Common myeloid progenitor, CD34-positive (primary cell): ENCODE data around the gene WASF2.
"Not testable (repeated sequence)": the region's sequence is repeated elsewhere in the genome, so short reads cannot be mapped to it uniquely, and the experiment has no call there.

ENCODE experiments used
- CTCF ChIA-PET: fragments of 350-600 bp; sonication (Branson Sonifier 250); formaldehyde crosslinking; loops from one replicate; lab custom pipeline; 2021; ENCODE audit warnings: antibody characterized with exemption; lab: Charles Lee
- POLR2A ChIA-PET: fragments of 350-600 bp; sonication (Branson Sonifier 250); formaldehyde crosslinking; loops from one replicate; lab custom pipeline; 2021; ENCODE audit warnings: antibody characterized with exemption; lab: Charles Lee
- DNase-seq, 3 donors: peaks; one replicate each; pipeline versions ENCODE4 v3.0.0 to v3.0.0-alpha.2; 2013
- H3K27ac ChIP-seq, 2 experiments: 1 replicate in 1 of 2; 2 replicates in 1 of 2; pipeline ENCODE4 v1.7.0; 2013; ENCODE audit warnings: inconsistent platforms in 2 of 2, low read length in 2 of 2, mild to moderate bottlenecking in 2 of 2, low read depth in 1 of 2, moderate library complexity in 1 of 2; ENCODE audit not compliant: severe bottlenecking in 2 of 2, insufficient read depth in 1 of 2, poor library complexity in 1 of 2
- H3K27me3 ChIP-seq, 5 experiments: replicated peaks in 2 of 5; 1 replicate in 3 of 5; 2 replicates in 2 of 5; pipeline versions ENCODE4 v1.6.1 to v1.7.0; 2013; ENCODE audit warnings: low read length in 4 of 5, mild to moderate bottlenecking in 2 of 5, moderate library complexity in 2 of 5, inconsistent platforms in 1 of 5; ENCODE audit not compliant: insufficient read depth in 5 of 5, control insufficient read depth in 4 of 5
- H3K36me3 ChIP-seq, 4 experiments: 1 replicate in 2 of 4; 2 replicates in 2 of 4; pipeline versions ENCODE4 v1.6.1 to v1.7.0; 2013; ENCODE audit warnings: low read length in 3 of 4, control low read depth in 1 of 4, mild to moderate bottlenecking in 1 of 4; ENCODE audit not compliant: control insufficient read depth in 4 of 4, insufficient read depth in 4 of 4
- H3K4me1 ChIP-seq, 4 experiments: 1 replicate in 3 of 4; 2 replicates in 1 of 4; pipeline versions ENCODE4 v1.6.1 to v1.7.1; 2013; ENCODE audit warnings: low read length in 3 of 4, mild to moderate bottlenecking in 3 of 4, control low read depth in 1 of 4, inconsistent platforms in 1 of 4, moderate library complexity in 1 of 4; ENCODE audit not compliant: control insufficient read depth in 4 of 4, insufficient read depth in 4 of 4; ENCODE audit errors: control extremely low read depth in 1 of 4
- H3K4me3 ChIP-seq, 7 experiments: 1 replicate in 4 of 7; 2 replicates in 3 of 7; pipeline versions ENCODE4 v1.5.1 to v1.7.0; 2013; ENCODE audit warnings: mild to moderate bottlenecking in 7 of 7, low read length in 6 of 7, moderate library complexity in 6 of 7, inconsistent platforms in 2 of 7, low read depth in 2 of 7, control low read depth in 1 of 7; ENCODE audit not compliant: insufficient read depth in 4 of 7, control insufficient read depth in 1 of 7; ENCODE audit errors: extremely low read depth in 1 of 7
- H3K9me3 ChIP-seq, 5 experiments: 1 replicate in 4 of 5; 2 replicates in 1 of 5; pipeline versions ENCODE4 v1.6.1 to v1.7.1; 2013; ENCODE audit warnings: low read length in 4 of 5, mild to moderate bottlenecking in 2 of 5, inconsistent platforms in 1 of 5, low read depth in 1 of 5, moderate library complexity in 1 of 5; ENCODE audit not compliant: control insufficient read depth in 4 of 5, insufficient read depth in 2 of 5; ENCODE audit errors: control extremely low read depth in 1 of 5
- WGBS: methylation state at CpG from one replicate; pipeline ENCODE4 v1.1.5; 2013; ENCODE audit not compliant: insufficient coverage; 5-methylcytosine and 5-hydroxymethylcytosine counted together

The WASF2 gene

DNA sequence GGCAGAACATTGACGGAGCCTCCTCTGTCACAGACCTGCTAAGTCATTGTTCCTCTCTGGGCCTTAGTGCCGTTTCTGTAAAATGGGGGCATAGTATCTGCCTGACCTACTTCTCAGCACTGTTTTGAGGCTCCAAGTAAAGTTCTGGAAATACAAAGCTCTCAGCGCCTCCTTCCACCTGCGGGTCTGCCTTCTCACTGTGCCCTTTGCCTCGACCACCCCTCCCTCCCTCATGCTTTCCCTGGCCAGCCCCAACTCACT lies 15.4 kb upstream of the WASF2 start:
- ChIA-PET CTCF (interaction anchor here (1.1 to 1.5 kb wide), 5 partner anchors 9 to 100 kb away, joined by 3 to 7 read pairs (median 4); no protein-coding TSS in a partner anchor), POLR2A (interaction anchor here (1.2 kb wide), 1 partner anchor 15 kb away, joined by 3 read pairs; the partner anchor contains the start of gene WASF2)
- Histone ChIP-seq H3K4me3 (no peak overlapping the region), H3K27ac (no peak overlapping the region), H3K27me3 (no peaks in the 10 kb centered on the region), H3K36me3 (no peaks in the 10 kb centered on the region), H3K9me3 (no peaks in the 10 kb centered on the region), H3K4me1 (peaks cover 0 to 13% (median 0%) of the 10 kb centered on the region in 4 experiments)
- WGBS, result 89% methylated on average over 4 of the region's 5 CpGs
- no peak for DNase-seq

GRCh38 chr1:27504588-27505419 lies 14.8 kb upstream of the WASF2 start:
- Histone ChIP-seq H3K4me3 (no peak overlapping the region), H3K27ac (no peak overlapping the region), H3K36me3 (no peaks in the 10 kb centered on the region), H3K4me1 (peaks cover 0 to 13% (median 0%) of the 10 kb centered on the region in 4 experiments), H3K27me3 (no peaks in the 10 kb centered on the region), H3K9me3 (no peaks in the 10 kb centered on the region)
- POLR2A ChIA-PET, result interaction anchor here (1.2 kb wide), 1 partner anchor 15 kb away, joined by 3 read pairs; the partner anchor contains the start of gene WASF2
- CTCF ChIA-PET, result interaction anchor here (1.1 to 1.5 kb wide), 5 partner anchors 9 to 101 kb away, joined by 3 to 7 read pairs (median 4); no protein-coding TSS in a partner anchor
- no peak for DNase-seq
- WGBS, result 91% methylated on average over 8 of the region's 13 CpGs

- Histone ChIP-seq H3K27me3 (no peaks in the 10 kb centered on the region), H3K4me1 (peaks cover 0 to 5% (median 0%) of the 10 kb centered on the region in 4 experiments), H3K4me3 (no peak overlapping the region), H3K27ac (no peak overlapping the region), H3K36me3 (no peaks in the 10 kb centered on the region), H3K9me3 (no peaks in the 10 kb centered on the region)
- 100% methylated on average over 5 of the region's 12 CpGs for WGBS
- ChIA-PET POLR2A (no interaction called here), CTCF (no interaction called here)
- no peak for DNase-seq
These were observed 14.0 kb upstream of the WASF2 start for GRCh38 chr1:27503844-27504587.

- CTCF ChIA-PET, result interaction anchor here (1.1 kb wide), 1 partner anchor 8 kb away, joined by 4 read pairs; no protein-coding TSS in a partner anchor
- POLR2A ChIA-PET, result no interaction called here
- 70% methylated on average over 2 of the region's 2 CpGs for WGBS
- peaks cover 0 to 3% (median 0%) of the 10 kb centered on the region in 4 experiments for H3K4me1 ChIP-seq
- H3K4me3 ChIP-seq, result no peak overlapping the region
- H3K9me3 ChIP-seq, result no peaks in the 10 kb centered on the region
- H3K27me3 ChIP-seq, result no peaks in the 10 kb centered on the region
- H3K27ac ChIP-seq, result no peak overlapping the region
- no peaks in the 10 kb centered on the region for H3K36me3 ChIP-seq
- no peak for DNase-seq
These were observed 13.1 kb upstream of the WASF2 start for GRCh38 chr1:27503033-27503432.

DNA sequence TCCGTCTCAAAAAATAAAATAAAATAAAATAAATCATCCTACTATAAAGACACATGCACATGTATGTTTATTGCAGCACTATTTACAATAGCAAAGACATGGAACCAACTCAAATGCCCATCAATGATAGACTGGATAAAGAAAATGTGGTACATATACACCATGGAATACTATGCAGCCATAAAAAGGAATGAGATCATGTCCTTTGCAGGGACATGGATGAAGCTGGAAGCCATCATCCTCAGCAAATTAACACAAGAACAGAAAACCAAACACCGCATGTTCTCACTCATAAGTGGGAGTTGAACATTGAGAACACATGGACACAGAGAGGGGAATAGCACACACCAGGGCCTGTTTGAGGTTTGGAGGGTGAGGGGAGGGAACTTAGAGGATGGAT lies 11.2 kb upstream of the WASF2 start:
- WGBS, result no CpG with 5 or more reads among the region's 2 CpGs
- H3K4me1 ChIP-seq, H3K27ac ChIP-seq, CTCF ChIA-PET, H3K36me3 ChIP-seq, H3K27me3 ChIP-seq, POLR2A ChIA-PET, H3K4me3 ChIP-seq, H3K9me3 ChIP-seq, DNase-seq: not testable (repeated sequence)

GRCh38 chr1:27499142-27499541 lies 9.2 kb upstream of the WASF2 start:
- Histone ChIP-seq H3K27me3 (no peaks in the 10 kb centered on the region), H3K9me3 (no peaks in the 10 kb centered on the region), H3K4me1 (no peaks in the 10 kb centered on the region), H3K4me3 (no peak overlapping the region), H3K36me3 (no peaks in the 10 kb centered on the region), H3K27ac (no peak overlapping the region)
- no peak for DNase-seq
- CTCF ChIA-PET, result interaction anchor here (0.7 to 2.4 kb wide), 3 partner anchors 9 to 83 kb away, joined by 3 to 6 read pairs (median 3); no protein-coding TSS in a partner anchor
- WGBS, result 100% methylated on average over 1 of the region's 2 CpGs
- POLR2A ChIA-PET, result interaction anchor here (1.6 kb wide), 1 partner anchor 9 kb away, joined by 4 read pairs; the partner anchor contains the start of gene WASF2
